ENCODE measurements around the gene KRTAP10-1.

- TF ChIP-seq CCAR2 (IDR thresholded peaks at IDR 0.05; ENCODE audit: low read depth, low read length) (no peak), ELK1 (CRISPR knock-in tag; IDR thresholded peaks at IDR 0.05) (no peak), ZNF431 (CRISPR knock-in tag; IDR thresholded peaks at IDR 0.05) (no peak)
Measured at GRCh38 chr21:44519346-44520325, 20.4 kb downstream of the KRTAP10-1 start.

Data from K562 (cell line).